HS-27A (cell line): ENCODE data around the gene MINDY4.

Experiments
- DNase-seq: peaks from one replicate; pipeline ENCODE4 v3.0.0-alpha.2; 2012; ENCODE audit warnings: low read depth, missing footprints

Gene MINDY4

DNA sequence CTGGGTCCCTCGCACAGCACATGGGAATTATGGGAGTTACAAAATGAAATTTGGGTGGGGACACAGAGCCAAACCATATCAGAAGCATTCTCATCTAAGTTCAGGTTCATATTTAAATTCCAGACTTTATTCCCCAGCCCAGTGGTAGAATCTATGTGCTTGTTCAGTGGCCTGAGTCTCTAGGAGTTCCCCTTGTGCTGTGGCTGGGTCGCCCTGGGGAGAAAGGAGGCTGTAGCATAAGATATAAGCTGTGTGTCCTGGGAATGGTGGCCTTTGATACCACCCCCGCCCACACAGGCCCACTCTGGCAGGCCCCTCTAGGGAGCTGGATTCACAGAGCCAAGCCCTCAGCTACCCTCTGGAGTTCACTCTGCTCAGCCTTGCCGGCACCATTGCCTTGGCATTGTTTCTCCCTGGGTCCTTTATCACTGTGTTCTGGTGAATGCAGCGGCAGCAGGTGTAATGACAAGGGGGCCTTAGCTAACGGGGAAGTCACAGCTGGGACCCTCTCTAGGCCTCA lies 64.2 kb downstream of the MINDY4 start:
- no peak for DNase-seq

GRCh38 chr7:30836991-30837390 lies 65.8 kb downstream of the MINDY4 start:
- no peak for DNase-seq

DNA sequence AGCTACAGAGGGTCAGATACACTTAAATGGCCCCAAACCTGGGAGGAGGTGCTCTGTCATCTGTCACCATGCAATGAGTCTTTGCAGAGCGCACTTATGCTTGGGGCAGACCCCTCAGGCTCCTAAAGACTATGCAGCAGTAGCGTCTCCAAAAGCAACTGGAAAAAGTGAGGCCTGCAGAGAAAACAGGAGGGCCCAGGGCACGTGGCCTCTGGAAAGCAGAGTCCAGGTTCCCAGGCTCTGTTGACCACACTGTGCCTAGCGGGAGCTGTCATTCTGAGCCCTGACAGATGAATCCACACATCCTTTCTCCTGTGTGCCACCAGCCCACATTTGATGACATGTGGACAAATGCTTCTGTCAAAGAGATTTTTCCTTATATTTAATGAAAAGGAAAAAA lies 66.4 kb downstream of the MINDY4 start:
- no peak for DNase-seq

GRCh38 chr7:30838008-30838407 lies 66.8 kb downstream of the MINDY4 start:
- no peak for DNase-seq

- no peak for DNase-seq
These were observed 69.2 kb downstream of the MINDY4 start for GRCh38 chr7:30840141-30841024.

DNA sequence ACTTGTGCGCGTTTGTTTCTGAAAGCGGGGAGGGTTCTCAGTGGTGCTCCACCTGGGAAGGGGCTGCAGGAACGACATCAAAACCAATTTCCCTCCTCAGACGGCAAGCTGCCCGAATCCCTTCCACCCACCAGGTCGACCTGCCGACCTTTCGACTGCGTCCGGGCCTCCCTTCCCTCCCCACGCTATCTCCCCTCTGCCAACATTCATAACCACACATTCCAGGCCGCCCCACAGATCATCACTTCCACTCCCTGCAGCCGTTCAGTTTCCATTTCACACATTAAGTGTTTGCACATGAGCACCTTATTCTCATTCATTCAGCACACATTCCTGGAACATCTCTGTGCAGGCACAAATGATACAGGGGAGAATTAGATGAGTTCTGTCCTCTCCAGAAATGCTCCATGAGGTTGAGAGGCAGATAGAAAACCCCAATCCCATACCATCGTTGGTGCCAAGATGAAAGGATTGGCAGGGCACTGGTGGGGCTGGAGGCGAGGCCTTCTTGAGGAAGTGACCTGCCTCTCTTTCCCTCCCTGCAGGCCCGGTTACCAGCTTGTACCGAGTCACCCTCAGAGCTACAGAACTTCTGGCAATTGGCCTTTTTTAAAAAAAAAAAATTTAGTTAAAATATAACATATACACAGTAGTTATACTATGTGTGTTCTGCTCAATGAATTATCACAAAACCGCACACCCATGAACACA lies 70.0 kb downstream of the MINDY4 start:
- no peak for DNase-seq

GRCh38 chr7:30841801-30842541 lies 70.8 kb downstream of the MINDY4 start:
- DNase-seq: no peak

GRCh38 chr7:30842542-30843451 lies 71.6 kb downstream of the MINDY4 start:
- no peak for DNase-seq

GRCh38 chr7:30843741-30844482 lies 72.7 kb downstream of the MINDY4 start:
- no peak for DNase-seq

- DNase-seq: no peak
These were observed 73.3 kb downstream of the MINDY4 start for GRCh38 chr7:30844483-30844874.

DNA sequence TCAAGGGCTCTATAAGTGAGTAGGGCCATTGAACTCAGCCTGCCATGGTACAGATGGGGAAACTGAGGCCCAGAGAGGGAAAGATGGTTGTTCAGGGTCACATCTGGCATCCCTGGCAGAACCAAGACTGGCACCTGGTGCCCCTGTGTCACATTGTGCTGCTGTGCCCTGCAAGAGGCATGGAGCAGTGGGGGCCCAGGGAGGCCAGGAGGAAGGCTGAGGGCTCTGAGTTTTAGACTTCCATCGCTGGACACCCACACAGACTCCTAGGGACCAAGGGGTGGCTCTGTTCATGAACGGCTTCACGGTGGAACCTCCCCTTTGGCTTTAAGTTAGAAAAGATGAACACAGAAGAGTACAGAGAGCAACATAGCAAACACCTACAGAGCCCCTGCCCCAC lies 73.7 kb downstream of the MINDY4 start:
- DNase-seq: no peak

GRCh38 chr7:30845426-30846135 lies 74.4 kb downstream of the MINDY4 start:
- DNase-seq: no peak

GRCh38 chr7:30846378-30846777 lies 75.2 kb downstream of the MINDY4 start:
- no peak for DNase-seq

DNA sequence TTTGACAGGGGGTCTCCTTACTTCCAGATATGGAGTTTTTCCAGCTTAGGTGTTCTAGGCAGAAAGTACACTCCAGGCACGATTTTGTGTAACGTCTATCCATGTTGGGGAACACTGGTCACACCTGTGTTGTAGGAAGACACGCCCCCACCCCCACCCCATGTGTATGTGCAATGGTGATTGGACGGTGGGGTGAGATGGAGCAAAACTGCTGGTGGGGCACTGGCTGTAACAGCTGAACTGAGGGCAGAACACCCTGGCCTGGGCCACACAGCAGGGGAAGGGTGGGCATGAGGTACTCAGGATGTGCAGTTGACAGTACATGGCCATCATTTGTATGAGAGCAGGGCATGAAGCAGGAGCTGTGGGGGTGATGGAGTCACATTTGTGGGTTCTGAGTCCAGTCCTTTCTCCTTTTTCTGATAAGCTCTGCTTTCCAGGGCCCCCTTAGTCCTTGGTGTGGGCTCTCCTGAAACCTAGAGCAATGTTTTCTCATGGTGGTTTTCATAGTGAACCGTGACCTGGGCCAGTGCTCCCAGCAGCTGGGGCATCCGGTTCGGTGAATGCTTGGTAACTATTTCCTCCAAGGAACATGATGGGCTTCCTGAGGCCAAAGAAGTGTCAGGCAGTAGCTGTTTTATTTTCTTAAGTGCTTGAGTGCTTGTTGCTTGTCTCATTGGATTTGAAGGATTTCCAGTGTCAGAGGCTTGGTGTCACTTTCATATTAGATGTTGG lies 77.1 kb downstream of the MINDY4 start:
- DNase-seq: no peak

- DNase-seq: no peak
These were observed 78.3 kb downstream of the MINDY4 start for GRCh38 chr7:30849565-30849964.

DNA sequence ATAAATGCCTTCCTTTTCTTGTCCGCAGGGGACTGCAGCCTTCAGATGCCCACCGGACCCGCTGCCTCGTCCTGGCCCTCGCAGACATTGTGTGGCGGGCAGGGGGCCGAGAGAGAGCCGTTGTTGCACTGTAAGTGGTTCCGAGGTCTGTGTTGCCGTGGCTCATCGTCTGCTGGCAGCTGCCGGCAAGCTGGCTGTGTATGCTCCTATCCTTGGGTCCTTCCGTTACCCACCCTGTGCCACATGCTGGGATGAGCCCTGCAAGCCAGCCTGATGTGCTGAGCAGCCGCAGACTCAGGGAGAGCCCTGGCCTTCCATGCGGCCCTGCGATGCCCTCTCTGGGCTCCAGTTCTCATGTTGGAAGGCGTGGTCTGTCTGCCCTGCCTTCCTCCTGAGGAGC lies 79.2 kb downstream of the MINDY4 start:
- no peak for DNase-seq

- no peak for DNase-seq
These were observed 80.6 kb downstream of the MINDY4 start for GRCh38 chr7:30851651-30852307.

DNA sequence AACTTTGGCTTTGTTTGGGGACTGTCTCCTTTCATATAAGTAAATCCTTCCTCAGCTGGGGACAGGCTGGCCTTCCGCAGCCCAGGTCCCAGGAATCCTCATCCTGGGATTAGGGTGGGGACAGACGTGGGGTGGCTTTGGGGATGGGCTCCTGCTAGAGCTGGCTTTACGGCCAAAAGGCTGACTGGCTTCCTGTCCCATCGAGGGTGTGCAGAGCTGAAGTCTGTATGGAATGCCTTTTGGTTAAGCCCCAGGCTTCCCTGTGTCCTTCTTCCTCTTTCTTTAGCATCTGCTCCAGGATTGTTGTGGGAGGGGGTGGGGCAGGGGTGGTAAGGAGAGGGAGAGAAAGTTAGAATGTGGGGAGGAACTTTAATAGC lies 81.1 kb downstream of the MINDY4 start:
- no peak for DNase-seq

DNA sequence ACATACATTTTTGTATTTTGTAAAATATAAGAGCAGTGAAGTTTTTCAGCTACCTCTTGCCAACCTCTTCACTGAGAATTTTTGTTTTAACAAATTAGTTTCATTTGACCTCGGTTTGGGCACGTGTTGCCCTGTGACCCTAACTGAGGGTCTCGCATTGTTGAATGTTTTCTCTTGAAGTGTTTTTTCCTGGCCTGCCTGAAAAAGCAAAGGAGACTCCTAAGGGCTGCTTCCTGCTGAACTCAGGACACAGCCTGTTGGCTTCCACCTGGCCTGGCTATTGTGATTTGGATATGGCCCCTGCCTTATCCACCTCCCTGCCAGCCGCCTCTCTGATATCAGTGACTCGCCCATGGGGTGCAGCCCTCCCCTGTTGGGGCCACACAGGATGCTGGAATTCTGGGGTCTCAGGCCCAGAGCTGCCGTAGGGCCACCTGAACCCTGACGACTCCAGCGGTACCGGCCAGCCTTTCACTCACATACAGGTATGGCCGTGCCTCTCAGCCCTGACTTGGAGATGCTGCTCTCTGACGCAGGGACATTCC lies 81.6 kb downstream of the MINDY4 start:
- no peak for DNase-seq
